GM21360 (cell line): Measurements from ENCODE around the gene FILIP1L.

Experiments used
- ATAC-seq: cut with Tn5 transposase; IDR thresholded peaks from one replicate; pipeline ENCODE4 v1.9.1; 2021; ENCODE audit warnings: mild to moderate bottlenecking, moderate library complexity; ENCODE audit not compliant: unreplicated experiment

Gene FILIP1L

GRCh38 chr3:99873269-99874102 is 240.8 kb downstream of the FILIP1L start:
- ATAC-seq: no peak

GRCh38 chr3:99872923-99873254 is 241.4 kb downstream of the FILIP1L start:
- peak; percentile 37 for ATAC-seq

GRCh38 chr3:99871231-99872045 is 242.9 kb downstream of the FILIP1L start:
- no peak for ATAC-seq

- no peak for ATAC-seq
These were observed 243.6 kb downstream of the FILIP1L start for GRCh38 chr3:99870712-99871111.

GRCh38 chr3:99869621-99870020 is 244.7 kb downstream of the FILIP1L start:
- ATAC-seq: no peak

- ATAC-seq: no peak
These were observed 246.0 kb downstream of the FILIP1L start for GRCh38 chr3:99868311-99868646.

GRCh38 chr3:99867594-99868310 is 246.5 kb downstream of the FILIP1L start:
- no peak for ATAC-seq

- ATAC-seq: no peak
These were observed 248.0 kb downstream of the FILIP1L start for GRCh38 chr3:99866261-99866761.

GRCh38 chr3:99865321-99865720 is 249.0 kb downstream of the FILIP1L start:
- no peak for ATAC-seq

- no peak for ATAC-seq
These were observed 250.0 kb downstream of the FILIP1L start for GRCh38 chr3:99864289-99864688.

- ATAC-seq: peak; percentile 43
These were observed 250.7 kb downstream of the FILIP1L start for GRCh38 chr3:99863588-99863987.

- ATAC-seq: peak; percentile 5
These were observed 251.3 kb downstream of the FILIP1L start for GRCh38 chr3:99863002-99863401.

GRCh38 chr3:99862208-99862607 is 252.1 kb downstream of the FILIP1L start:
- no peak for ATAC-seq

GRCh38 chr3:99861216-99861615 is 253.1 kb downstream of the FILIP1L start:
- ATAC-seq: no peak

GRCh38 chr3:99859825-99860224 is 254.5 kb downstream of the FILIP1L start:
- no peak for ATAC-seq

GRCh38 chr3:99858469-99858868 is 255.8 kb downstream of the FILIP1L start:
- no peak for ATAC-seq

- no peak for ATAC-seq
These were observed 257.0 kb downstream of the FILIP1L start for GRCh38 chr3:99857278-99857677.

- no peak for ATAC-seq
These were observed 257.7 kb downstream of the FILIP1L start for GRCh38 chr3:99856437-99857220.

- no peak for ATAC-seq
These were observed 258.4 kb downstream of the FILIP1L start for GRCh38 chr3:99855900-99856299.

- no peak for ATAC-seq
These were observed 259.5 kb downstream of the FILIP1L start for GRCh38 chr3:99854756-99855298.
